ENCODE measurements around the gene PLG.
"Not testable (repeated sequence)": the region's sequence is repeated elsewhere in the genome, so short reads cannot be mapped to it uniquely, and the experiment has no call there.

PLG gene

DNA sequence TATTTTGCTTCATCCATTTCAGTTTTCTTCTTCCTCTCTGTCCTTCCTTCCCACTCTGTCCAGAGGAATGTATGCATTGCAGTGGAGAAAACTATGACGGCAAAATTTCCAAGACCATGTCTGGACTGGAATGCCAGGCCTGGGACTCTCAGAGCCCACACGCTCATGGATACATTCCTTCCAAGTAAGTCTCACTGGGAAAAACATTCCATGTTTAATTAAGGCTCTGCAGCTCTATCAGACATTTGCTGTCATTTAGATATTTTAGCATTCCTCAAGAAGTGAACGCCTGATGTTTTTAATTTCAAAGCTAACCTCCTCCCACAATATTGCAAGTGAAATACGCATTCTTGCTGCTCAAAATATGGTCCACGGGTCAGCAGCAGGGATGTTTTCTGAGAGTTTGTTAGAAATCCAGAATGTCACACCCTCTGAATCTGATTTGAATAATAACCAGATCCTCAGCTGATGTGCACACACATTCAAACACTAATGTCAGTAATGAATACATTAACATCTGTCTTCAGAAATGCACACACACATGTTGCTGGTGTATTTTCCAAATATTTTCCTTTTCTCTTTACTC is 12.8 kb downstream of the PLG start:
- Histone ChIP-seq H3K4me1 (ENCODE audit: control insufficient read depth, insufficient read depth, low read length) (no peaks in the 10 kb centered on the region), H3K27me3 (ENCODE audit: control insufficient read depth, insufficient read depth, low read length) (no peaks in the 10 kb centered on the region), H3K4me3 (ENCODE audit: low read length) (no peak overlapping the region), H3K9ac (ENCODE audit: low read depth, low read length) (no peak overlapping the region), H3K4me2 (ENCODE audit: low read length) (no peak overlapping the region), H3K36me3 (ENCODE audit: insufficient read depth, low read length) (no peaks in the 10 kb centered on the region), H3K9me3 (replicated peaks; ENCODE audit: low read length) (no peaks in the 10 kb centered on the region)

DNA sequence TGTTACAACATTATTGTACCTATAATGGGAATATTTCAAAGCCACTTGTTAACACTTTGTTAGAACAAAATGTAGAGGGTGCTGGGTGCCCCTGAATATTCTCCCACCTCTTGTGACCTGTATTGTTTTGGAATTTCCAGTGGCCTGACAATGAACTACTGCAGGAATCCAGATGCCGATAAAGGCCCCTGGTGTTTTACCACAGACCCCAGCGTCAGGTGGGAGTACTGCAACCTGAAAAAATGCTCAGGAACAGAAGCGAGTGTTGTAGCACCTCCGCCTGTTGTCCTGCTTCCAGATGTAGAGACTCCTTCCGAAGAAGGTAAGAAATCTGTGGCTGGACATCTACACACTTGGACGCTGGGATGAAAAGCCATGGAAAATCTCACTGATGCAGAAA is 28.9 kb downstream of the PLG start:
- no peak overlapping the region for H3K4me2 ChIP-seq (ENCODE audit: low read length)

DNA sequence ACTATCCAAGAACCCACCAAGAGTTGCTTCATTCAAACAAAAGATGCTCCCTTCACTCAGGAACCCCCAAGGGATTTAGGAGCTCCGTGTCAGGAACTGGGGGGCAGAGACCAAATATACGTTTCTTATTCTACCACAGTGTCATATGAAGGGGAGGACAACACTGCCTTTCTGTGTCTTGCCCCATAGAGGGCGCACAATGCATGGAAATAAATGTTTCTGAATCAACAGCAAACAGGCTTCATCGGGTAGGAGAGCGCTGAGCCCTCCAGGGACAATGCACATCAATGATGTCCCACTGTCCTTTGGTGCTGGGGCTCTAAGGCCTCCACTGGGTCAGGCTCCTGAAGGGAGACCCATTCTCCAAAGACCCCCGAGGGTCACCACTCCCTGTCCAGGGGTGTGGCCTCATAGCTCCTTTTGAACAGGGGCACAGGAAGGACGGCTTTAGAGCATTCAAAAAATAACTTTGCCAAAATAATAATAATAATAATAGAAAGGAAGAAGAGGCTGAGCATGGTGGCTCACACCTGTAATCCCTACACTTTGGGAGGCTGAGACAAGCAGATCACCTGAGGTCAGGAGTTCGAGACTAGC is 31.1 kb downstream of the PLG start:
- Histone ChIP-seq H3K9ac (ENCODE audit: low read depth, low read length) (no peak overlapping the region), H3K4me1 (ENCODE audit: control insufficient read depth, insufficient read depth, low read length) (no peaks in the 10 kb centered on the region), H3K4me2 (ENCODE audit: low read length) (no peak overlapping the region), H3K4me3 (ENCODE audit: low read length) (no peak overlapping the region), H3K27me3 (ENCODE audit: control insufficient read depth, insufficient read depth, low read length) (no peaks in the 10 kb centered on the region), H3K9me3 (replicated peaks; ENCODE audit: low read length) (no peaks in the 10 kb centered on the region), H3K36me3 (ENCODE audit: insufficient read depth, low read length) (no peaks in the 10 kb centered on the region)

More for the DNA sequence above, 28.9 kb downstream of the PLG start:
- Histone ChIP-seq H3K9me3 (replicated peaks; ENCODE audit: low read length) (no peaks in the 10 kb centered on the region), H3K4me1 (ENCODE audit: control insufficient read depth, insufficient read depth, low read length) (no peaks in the 10 kb centered on the region), H3K36me3 (ENCODE audit: insufficient read depth, low read length) (no peaks in the 10 kb centered on the region), H3K4me3 (ENCODE audit: low read length) (no peak overlapping the region), H3K9ac (ENCODE audit: low read depth, low read length) (no peak overlapping the region), H3K27me3 (ENCODE audit: control insufficient read depth, insufficient read depth, low read length) (no peaks in the 10 kb centered on the region)

DNA sequence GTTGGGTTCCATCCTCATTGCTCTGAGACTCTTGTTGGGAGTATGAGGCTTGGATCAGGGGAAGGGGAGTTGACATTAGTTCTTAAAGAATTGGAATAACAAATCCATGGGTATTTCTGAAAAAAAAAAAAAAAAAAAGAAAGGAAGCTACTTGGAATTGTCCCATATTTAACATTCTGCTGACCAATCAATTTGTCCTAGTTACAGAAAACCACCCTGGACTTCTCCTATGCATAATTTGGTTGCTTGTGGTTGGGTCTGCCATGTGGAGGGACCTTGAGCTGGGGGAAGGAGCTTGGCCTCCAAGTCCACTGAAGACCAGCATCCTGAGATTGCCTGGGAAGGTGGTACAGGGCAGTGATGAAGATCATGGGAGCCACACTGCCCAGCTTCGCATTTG is 32.6 kb downstream of the PLG start:
- Histone ChIP-seq H3K4me1 (ENCODE audit: control insufficient read depth, insufficient read depth, low read length) (no peaks in the 10 kb centered on the region), H3K9ac (ENCODE audit: low read depth, low read length) (no peak overlapping the region), H3K4me2 (ENCODE audit: low read length) (no peak overlapping the region), H3K27me3 (ENCODE audit: control insufficient read depth, insufficient read depth, low read length) (no peaks in the 10 kb centered on the region), H3K9me3 (replicated peaks; ENCODE audit: low read length) (no peaks in the 10 kb centered on the region), H3K4me3 (ENCODE audit: low read length) (no peak overlapping the region), H3K36me3 (ENCODE audit: insufficient read depth, low read length) (no peaks in the 10 kb centered on the region)

DNA sequence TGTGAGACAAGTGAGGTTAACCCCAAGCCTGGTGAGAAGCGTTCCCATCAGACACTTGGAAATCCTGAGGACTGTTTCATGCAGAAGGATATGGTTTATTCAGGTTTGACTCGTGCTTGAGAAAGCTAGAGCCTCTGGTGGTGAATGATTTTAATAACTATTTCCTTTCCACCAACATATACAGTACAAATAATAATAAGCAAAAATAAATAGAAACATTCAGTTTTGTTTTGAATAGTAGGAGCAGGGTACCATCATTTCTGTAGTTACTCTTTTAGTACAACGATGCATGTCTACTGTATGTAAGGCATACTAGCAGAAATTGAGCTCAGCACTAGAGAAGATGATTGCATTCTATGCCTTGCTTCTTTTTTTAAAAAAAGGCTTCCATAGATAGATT is 33.5 kb downstream of the PLG start:
- H3K4me3 ChIP-seq (ENCODE audit: low read length), result no peak overlapping the region
- no peaks in the 10 kb centered on the region for H3K27me3 ChIP-seq (ENCODE audit: control insufficient read depth, insufficient read depth, low read length)
- no peaks in the 10 kb centered on the region for H3K36me3 ChIP-seq (ENCODE audit: insufficient read depth, low read length)
- no peaks in the 10 kb centered on the region for H3K4me1 ChIP-seq (ENCODE audit: control insufficient read depth, insufficient read depth, low read length)
- no peak overlapping the region for H3K4me2 ChIP-seq (ENCODE audit: low read length)
- H3K9me3 ChIP-seq (replicated peaks; ENCODE audit: low read length), result no peaks in the 10 kb centered on the region
- H3K9ac ChIP-seq (ENCODE audit: low read depth, low read length), result no peak overlapping the region

DNA sequence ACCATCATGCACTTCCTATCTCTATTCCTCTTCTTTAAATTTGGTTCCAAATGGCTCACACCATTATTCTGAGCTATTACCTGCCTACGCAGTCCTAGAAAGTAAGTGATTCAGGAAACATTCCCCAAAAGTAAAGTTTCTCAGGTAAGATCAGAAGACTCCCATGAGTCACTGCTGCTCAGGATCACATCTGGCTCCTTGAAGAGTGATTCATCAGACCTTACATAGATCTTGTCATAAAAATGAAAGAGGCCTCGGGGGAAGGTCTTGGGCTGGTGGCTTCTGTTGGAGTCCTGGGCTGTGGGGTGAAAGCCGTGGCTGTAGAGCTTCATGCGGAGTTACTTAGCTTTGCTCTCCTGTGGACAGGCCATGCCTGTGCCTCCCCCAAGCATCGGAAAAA is 35.9 kb downstream of the PLG start:
- Histone ChIP-seq H3K4me2 (ENCODE audit: low read length) (no peak overlapping the region), H3K4me1 (ENCODE audit: control insufficient read depth, insufficient read depth, low read length) (no peaks in the 10 kb centered on the region), H3K9me3 (replicated peaks; ENCODE audit: low read length) (no peaks in the 10 kb centered on the region), H3K36me3 (ENCODE audit: insufficient read depth, low read length) (no peaks in the 10 kb centered on the region), H3K9ac (ENCODE audit: low read depth, low read length) (no peak overlapping the region), H3K27me3 (ENCODE audit: control insufficient read depth, insufficient read depth, low read length) (no peaks in the 10 kb centered on the region), H3K4me3 (ENCODE audit: low read length) (no peak overlapping the region)

DNA sequence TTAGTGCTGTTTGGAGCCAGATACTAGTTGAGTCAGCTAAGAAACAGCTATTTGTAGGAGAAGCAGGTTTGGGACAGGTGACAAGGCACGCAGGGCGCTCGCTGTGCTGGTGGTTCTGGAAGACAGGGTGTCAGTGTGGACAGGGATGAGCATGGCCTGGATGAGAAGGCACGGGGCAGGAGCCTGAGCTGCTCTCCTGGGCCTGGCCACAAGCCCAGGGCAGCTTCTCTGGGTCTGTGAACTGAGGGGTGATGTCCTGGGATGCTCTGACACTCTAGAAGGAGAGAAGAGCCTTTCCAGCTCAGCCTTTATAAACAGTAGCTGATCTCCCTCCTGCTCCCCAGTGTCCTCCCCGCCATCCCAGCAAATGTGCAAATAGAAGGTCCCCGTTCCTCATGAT is 37.9 kb downstream of the PLG start:
- no peak overlapping the region for H3K9ac ChIP-seq (ENCODE audit: low read depth, low read length)
- H3K9me3 ChIP-seq (replicated peaks; ENCODE audit: low read length), result no peaks in the 10 kb centered on the region
- H3K4me2 ChIP-seq (ENCODE audit: low read length), result no peak overlapping the region
- H3K4me1 ChIP-seq (ENCODE audit: control insufficient read depth, insufficient read depth, low read length), result no peaks in the 10 kb centered on the region
- H3K36me3 ChIP-seq (ENCODE audit: insufficient read depth, low read length), result no peaks in the 10 kb centered on the region
- no peak overlapping the region for H3K4me3 ChIP-seq (ENCODE audit: low read length)
- H3K27me3 ChIP-seq (ENCODE audit: control insufficient read depth, insufficient read depth, low read length), result no peaks in the 10 kb centered on the region

DNA sequence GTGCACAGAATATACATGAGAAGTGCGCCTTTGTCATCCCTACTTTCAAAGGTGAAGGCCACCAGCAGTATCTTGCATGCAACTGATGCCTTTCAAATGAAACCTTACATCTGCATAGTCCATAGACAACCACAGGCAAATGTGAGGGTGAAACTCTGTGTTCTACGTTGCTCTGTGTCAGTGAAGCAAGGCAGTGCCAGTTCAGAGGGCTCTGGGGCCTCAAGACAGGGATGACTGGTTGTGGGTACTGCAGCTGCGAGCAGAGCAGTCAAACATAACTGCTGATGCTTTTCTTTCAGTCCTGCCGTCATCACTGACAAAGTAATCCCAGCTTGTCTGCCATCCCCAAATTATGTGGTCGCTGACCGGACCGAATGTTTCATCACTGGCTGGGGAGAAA is 39.0 kb downstream of the PLG start:
- not testable (repeated sequence) for H3K36me3 ChIP-seq (ENCODE audit: insufficient read depth, low read length); H3K9me3 ChIP-seq (replicated peaks; ENCODE audit: low read length); H3K27me3 ChIP-seq (ENCODE audit: control insufficient read depth, insufficient read depth, low read length); H3K4me1 ChIP-seq (ENCODE audit: control insufficient read depth, insufficient read depth, low read length); H3K9ac ChIP-seq (ENCODE audit: low read depth, low read length); H3K4me2 ChIP-seq (ENCODE audit: low read length); H3K4me3 ChIP-seq (ENCODE audit: low read length)

DNA sequence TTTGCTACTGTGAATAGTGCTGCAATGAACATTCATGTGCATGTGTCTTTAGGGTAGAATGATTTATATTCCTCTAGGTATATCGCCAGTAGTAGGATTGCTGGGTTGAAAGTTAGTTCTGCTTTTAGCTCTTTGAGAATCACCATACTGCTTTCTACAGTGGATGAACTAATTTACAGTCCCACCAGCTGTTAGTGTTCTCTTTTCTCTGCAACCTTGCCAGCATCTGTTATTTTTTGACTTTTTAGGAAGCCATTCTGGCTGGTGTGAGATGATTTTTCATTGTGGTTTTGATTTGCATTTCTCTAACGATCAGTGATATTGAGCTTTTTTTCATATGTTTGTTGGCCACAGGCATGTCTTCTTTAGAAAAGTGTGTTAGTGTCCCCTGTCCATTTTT is 40.0 kb downstream of the PLG start:
- Histone ChIP-seq H3K36me3 (ENCODE audit: insufficient read depth, low read length) (no peaks in the 10 kb centered on the region), H3K9ac (ENCODE audit: low read depth, low read length) (no peak overlapping the region), H3K4me3 (ENCODE audit: low read length) (no peak overlapping the region), H3K4me1 (ENCODE audit: control insufficient read depth, insufficient read depth, low read length) (no peaks in the 10 kb centered on the region), H3K4me2 (ENCODE audit: low read length) (no peak overlapping the region), H3K9me3 (replicated peaks; ENCODE audit: low read length) (no peaks in the 10 kb centered on the region), H3K27me3 (ENCODE audit: control insufficient read depth, insufficient read depth, low read length) (no peaks in the 10 kb centered on the region)

DNA sequence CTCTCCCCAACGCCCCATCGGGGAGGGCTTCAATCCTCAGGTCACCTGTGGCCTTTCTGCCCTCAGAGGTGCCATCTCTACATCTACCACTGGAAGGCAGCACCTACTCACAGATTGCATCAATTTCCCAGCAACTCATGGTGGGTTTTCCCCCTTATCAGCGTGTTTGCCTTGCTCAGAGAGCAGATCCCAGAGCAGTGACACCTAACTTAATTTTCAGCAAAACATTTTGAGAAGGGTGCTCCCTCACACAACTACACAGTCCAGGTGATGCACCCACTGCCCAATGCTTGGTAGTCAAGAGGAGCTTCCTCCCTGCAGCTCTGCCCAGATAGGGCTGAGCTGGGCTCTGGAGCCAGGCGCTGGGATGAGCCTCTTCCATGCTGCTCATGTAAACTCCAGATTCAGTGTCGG is 48.2 kb downstream of the PLG start:
- Histone ChIP-seq H3K4me3 (ENCODE audit: low read length) (no peak overlapping the region), H3K27me3 (ENCODE audit: control insufficient read depth, insufficient read depth, low read length) (peaks cover 4% of the 10 kb centered on the region), H3K9ac (ENCODE audit: low read depth, low read length) (no peak overlapping the region), H3K4me2 (ENCODE audit: low read length) (no peak overlapping the region), H3K36me3 (ENCODE audit: insufficient read depth, low read length) (no peaks in the 10 kb centered on the region), H3K4me1 (ENCODE audit: control insufficient read depth, insufficient read depth, low read length) (no peaks in the 10 kb centered on the region), H3K9me3 (replicated peaks; ENCODE audit: low read length) (no peaks in the 10 kb centered on the region)

DNA sequence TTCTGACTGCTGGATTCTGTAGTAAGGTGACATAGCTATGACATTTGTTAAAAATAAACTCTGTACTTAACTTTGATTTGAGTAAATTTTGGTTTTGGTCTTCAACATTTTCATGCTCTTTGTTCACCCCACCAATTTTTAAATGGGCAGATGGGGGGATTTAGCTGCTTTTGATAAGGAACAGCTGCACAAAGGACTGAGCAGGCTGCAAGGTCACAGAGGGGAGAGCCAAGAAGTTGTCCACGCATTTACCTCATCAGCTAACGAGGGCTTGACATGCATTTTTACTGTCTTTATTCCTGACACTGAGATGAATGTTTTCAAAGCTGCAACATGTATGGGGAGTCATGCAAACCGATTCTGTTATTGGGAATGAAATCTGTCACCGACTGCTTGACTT is 51.2 kb downstream of the PLG start:
- not testable (repeated sequence) for H3K9me3 ChIP-seq (replicated peaks; ENCODE audit: low read length); H3K4me2 ChIP-seq (ENCODE audit: low read length); H3K4me1 ChIP-seq (ENCODE audit: control insufficient read depth, insufficient read depth, low read length); H3K36me3 ChIP-seq (ENCODE audit: insufficient read depth, low read length); H3K9ac ChIP-seq (ENCODE audit: low read depth, low read length); H3K27me3 ChIP-seq (ENCODE audit: control insufficient read depth, insufficient read depth, low read length); H3K4me3 ChIP-seq (ENCODE audit: low read length)

DNA sequence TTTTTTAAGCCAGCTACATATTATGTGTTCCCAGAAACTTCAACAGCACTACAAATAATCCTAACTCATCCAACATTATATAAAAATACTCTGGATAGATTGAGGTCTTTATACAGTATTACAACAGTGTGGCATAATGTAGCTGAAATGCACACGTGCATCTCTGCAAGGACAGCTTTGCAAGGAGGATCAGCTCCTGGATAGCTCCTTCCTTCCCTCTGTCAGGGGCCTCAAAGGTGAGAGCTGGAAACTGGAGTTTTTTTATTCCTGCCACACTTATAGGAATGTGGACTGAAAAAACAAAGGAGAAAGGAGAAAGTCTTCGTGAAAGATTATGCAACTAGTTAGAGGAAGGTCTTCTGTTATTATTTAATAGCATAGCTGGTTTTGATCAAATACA is 53.1 kb downstream of the PLG start:
- Histone ChIP-seq H3K4me3 (ENCODE audit: low read length) (no peak overlapping the region), H3K36me3 (ENCODE audit: insufficient read depth, low read length) (no peaks in the 10 kb centered on the region), H3K4me1 (ENCODE audit: control insufficient read depth, insufficient read depth, low read length) (no peaks in the 10 kb centered on the region), H3K9me3 (replicated peaks; ENCODE audit: low read length) (no peaks in the 10 kb centered on the region), H3K4me2 (ENCODE audit: low read length) (no peak overlapping the region), H3K9ac (ENCODE audit: low read depth, low read length) (no peak overlapping the region), H3K27me3 (ENCODE audit: control insufficient read depth, insufficient read depth, low read length) (peaks cover 4% of the 10 kb centered on the region)
